Panc1 (cell line): ENCODE results near the gene DCANP1. TPM values are rescaled to one million over a fixed set of nuclear protein-coding genes. Genes with fewer than 3 reads are reported as not detected.

ENCODE experiments used
- ATAC-seq: fragments of 200-7000 bp; cut with Tn5 transposase; 2 replicates; pipeline ENCODE4 v1.9.1; 2020; ENCODE audit warnings: mild to moderate bottlenecking, moderate library complexity
- BruUV-seq: library from RNA; stranded (reverse); fragments of 400-500 nt; replicated peaks from 2 replicates; lab custom pipeline; 2021; lab: Mats Ljungman, UMichigan
- CTCF ChIA-PET: fragments of 300-600 bp; sonication (Branson Sonifier 250); formaldehyde crosslinking; loops from one replicate; lab custom pipeline; 2022; ENCODE audit warnings: antibody characterized with exemption; lab: Charles Lee
- POLR2A ChIA-PET: fragments of 300-600 bp; sonication (Branson Sonifier 250); formaldehyde crosslinking; loops from one replicate; lab custom pipeline; 2022; ENCODE audit warnings: antibody characterized with exemption; lab: Charles Lee
- DNase-seq: peaks from one replicate; pipeline ENCODE4 v3.0.0-alpha.2; 2010; ENCODE audit warnings: low read depth, low spot score
- H3K27ac ChIP-seq: 2 replicates; pipeline ENCODE4 v1.5.1; 2011; ENCODE audit warnings: mild to moderate bottlenecking, low read length, inconsistent platforms
- H3K27me3 ChIP-seq: fragments of 200-500 bp; sonication (Bioruptor generic); 2 replicates; pipeline ENCODE4 v1.6.0; 2014; ENCODE audit warnings: low read length, inconsistent platforms; ENCODE audit not compliant: control insufficient read depth, insufficient read depth
- H3K36me3 ChIP-seq: fragments of 200-500 bp; sonication (Bioruptor generic); 2 replicates; pipeline ENCODE4 v1.5.1; 2014; ENCODE audit warnings: inconsistent platforms, mild to moderate bottlenecking, low read length, moderate library complexity; ENCODE audit not compliant: control insufficient read depth, insufficient read depth
- H3K4me1 ChIP-seq: 2 replicates; pipeline ENCODE4 v1.5.1; 2011; ENCODE audit warnings: inconsistent platforms, mild to moderate bottlenecking, low read length, moderate library complexity; ENCODE audit not compliant: control insufficient read depth, insufficient read depth
- H3K4me3 ChIP-seq, 2 experiments: 2 replicates each; pipeline ENCODE4 v1.5.1; 2011 to 2012; ENCODE audit warnings: low read depth in 2 of 2, low read length in 2 of 2, mild to moderate bottlenecking in 2 of 2, inconsistent platforms in 1 of 2, moderate library complexity in 1 of 2
- H3K9me3 ChIP-seq: fragments of 200-500 bp; sonication (Bioruptor generic); 2 replicates; pipeline ENCODE4 v1.5.1; 2014; ENCODE audit warnings: low read depth, mild to moderate bottlenecking, inconsistent platforms, low read length, moderate library complexity; ENCODE audit not compliant: control insufficient read depth, insufficient read depth
- POLR2AphosphoS5 ChIP-seq: IDR thresholded peaks from 2 replicates; pipeline ENCODE4 v1.6.1; 2012; ENCODE audit warnings: mild to moderate bottlenecking, low read depth, low read length, moderate library complexity
- SIN3A ChIP-seq: IDR thresholded peaks from 2 replicates; pipeline ENCODE4 v1.6.1; 2012; ENCODE audit warnings: low read depth, mild to moderate bottlenecking, low read length, moderate library complexity, borderline replicate concordance; ENCODE audit not compliant: insufficient read depth
- TCF7L2 ChIP-seq: IDR thresholded peaks from 2 replicates; pipeline ENCODE4 v1.6.1; 2011; ENCODE audit warnings: mild to moderate bottlenecking, low read depth, low read length, inconsistent platforms
- in situ Hi-C: cut with HindIII; loops from 2 replicates; pipeline ENCODE4 v1.10.0; 2016; ENCODE audit warnings: low sequenced_read_pairs, low pct_unique_long_range_greater_than_20kb
- intact Hi-C: fragments of 100-400 bp; cut with micrococcal nuclease; formaldehyde crosslinking; loops from one replicate; pipeline ENCODE4 v1.10.0; 2022; ENCODE audit not compliant: unreplicated experiment
- total RNA-seq: library from RNA; stranded (reverse); gene quantifications from one replicate; pipeline ENCODE4 v1.2.1, GENCODE V29; 2021; ENCODE audit not compliant: unreplicated experiment
- TF ChIP-seq, protein P1 (sequence below), 2 experiments: IDR thresholded peaks; 2 replicates each; pipeline ENCODE4 v1.6.1; 2011 to 2012; ENCODE audit warnings: low read depth in 2 of 2, control low read depth in 1 of 2, low read length in 1 of 2, mild to moderate bottlenecking in 1 of 2, moderate library complexity in 1 of 2; ENCODE audit not compliant: insufficient read depth in 1 of 2
- TF ChIP-seq, protein P2 (sequence below): fragments of 450-650 bp; IDR thresholded peaks from 2 replicates; pipeline ENCODE4 v1.5.1; 2017; ENCODE audit warnings: mild to moderate bottlenecking

Gene DCANP1
- total RNA-seq, 1 experiment from 2014 or later = not detected

DNA sequence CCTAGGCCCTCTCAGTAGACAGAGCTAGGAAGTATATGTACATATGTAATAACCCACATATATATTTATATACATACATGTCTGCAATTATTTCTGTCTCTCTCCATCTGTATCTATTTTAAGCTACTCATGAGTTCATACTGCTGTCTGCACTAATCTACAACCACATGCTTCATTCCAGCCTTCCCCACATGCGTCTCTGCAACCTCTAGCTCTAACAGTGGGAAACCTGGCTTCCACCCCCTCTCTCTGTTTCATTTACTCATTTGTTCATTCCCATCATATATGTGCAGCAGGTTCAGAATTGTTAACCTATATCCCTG lies 23.3 kb downstream of the DCANP1 start:
- Histone ChIP-seq H3K4me1 (no peaks in the 10 kb centered on the region), H3K36me3 (no peaks in the 10 kb centered on the region), H3K27ac (no peak overlapping the region), H3K27me3 (peaks cover 9% of the 10 kb centered on the region), H3K4me3 (no peak overlapping the region), H3K9me3 (peaks cover 3% of the 10 kb centered on the region; the same call in 1 of the 2 replicates)
- no peak for TF ChIP-seq POLR2AphosphoS5
- no peak for TF ChIP-seq TCF7L2
- POLR2A ChIA-PET = no interaction called here
- DNase-seq = no peak
- CTCF ChIA-PET = no interaction called here
- in situ Hi-C loops = no loop called here
- intact Hi-C loops = no loop called here
- BruUV-seq = no TSS peak
- ATAC-seq = no peak

DNA sequence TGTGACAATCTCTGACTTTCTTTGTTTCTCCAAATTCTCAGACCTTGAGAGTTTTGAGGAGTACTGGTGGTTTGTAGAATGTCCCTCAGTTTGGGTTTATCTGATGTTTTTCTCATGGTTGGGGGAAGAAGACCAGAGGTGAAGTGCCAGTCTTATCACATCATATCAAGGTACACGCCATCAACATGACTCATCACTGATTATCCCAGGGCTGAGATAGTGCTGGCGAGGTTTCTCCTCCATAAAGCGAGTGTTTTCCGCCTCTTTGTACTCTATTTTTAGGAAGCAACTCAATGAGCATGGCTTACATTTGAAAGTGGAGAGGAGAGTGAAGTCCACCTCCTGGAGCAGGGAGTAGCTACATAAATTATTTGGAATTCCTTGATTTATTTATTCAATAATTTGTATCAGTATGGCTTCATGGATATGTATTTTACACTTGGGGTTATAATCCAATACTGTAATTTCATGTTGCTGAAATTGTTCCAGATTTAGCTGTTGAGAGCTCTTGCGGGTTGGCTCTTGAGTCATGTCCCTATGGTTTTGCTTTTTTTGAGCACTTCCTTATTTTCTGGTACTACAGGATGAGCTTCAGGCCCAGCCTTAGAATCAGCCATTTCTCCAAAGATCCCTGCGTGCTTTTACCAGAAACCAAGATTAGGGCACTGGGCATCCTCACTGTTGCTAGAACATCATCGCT lies 23.9 kb downstream of the DCANP1 start:
- DNase-seq = no peak
- POLR2A ChIA-PET = no interaction called here
- H3K4me1 ChIP-seq = no peaks in the 10 kb centered on the region
- H3K9me3 ChIP-seq = no peaks in the 10 kb centered on the region; the same call in 1 of the 2 replicates
- no peaks in the 10 kb centered on the region for H3K36me3 ChIP-seq
- BruUV-seq = no TSS peak
- in situ Hi-C loops = no loop called here
- no peak overlapping the region for H3K27ac ChIP-seq
- H3K27me3 ChIP-seq = peaks cover 12% of the 10 kb centered on the region
- intact Hi-C loops = no loop called here
- TF ChIP-seq POLR2AphosphoS5 (no peak), SIN3A (no peak), TCF7L2 (no peak)
- TF ChIP-seq, protein P1, sequence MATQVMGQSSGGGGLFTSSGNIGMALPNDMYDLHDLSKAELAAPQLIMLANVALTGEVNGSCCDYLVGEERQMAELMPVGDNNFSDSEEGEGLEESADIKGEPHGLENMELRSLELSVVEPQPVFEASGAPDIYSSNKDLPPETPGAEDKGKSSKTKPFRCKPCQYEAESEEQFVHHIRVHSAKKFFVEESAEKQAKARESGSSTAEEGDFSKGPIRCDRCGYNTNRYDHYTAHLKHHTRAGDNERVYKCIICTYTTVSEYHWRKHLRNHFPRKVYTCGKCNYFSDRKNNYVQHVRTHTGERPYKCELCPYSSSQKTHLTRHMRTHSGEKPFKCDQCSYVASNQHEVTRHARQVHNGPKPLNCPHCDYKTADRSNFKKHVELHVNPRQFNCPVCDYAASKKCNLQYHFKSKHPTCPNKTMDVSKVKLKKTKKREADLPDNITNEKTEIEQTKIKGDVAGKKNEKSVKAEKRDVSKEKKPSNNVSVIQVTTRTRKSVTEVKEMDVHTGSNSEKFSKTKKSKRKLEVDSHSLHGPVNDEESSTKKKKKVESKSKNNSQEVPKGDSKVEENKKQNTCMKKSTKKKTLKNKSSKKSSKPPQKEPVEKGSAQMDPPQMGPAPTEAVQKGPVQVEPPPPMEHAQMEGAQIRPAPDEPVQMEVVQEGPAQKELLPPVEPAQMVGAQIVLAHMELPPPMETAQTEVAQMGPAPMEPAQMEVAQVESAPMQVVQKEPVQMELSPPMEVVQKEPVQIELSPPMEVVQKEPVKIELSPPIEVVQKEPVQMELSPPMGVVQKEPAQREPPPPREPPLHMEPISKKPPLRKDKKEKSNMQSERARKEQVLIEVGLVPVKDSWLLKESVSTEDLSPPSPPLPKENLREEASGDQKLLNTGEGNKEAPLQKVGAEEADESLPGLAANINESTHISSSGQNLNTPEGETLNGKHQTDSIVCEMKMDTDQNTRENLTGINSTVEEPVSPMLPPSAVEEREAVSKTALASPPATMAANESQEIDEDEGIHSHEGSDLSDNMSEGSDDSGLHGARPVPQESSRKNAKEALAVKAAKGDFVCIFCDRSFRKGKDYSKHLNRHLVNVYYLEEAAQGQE (IDR thresholded peaks at IDR 0.05; ENCODE audit: insufficient read depth in 1 of 2, low read depth in 2 of 2, low read length in 1 of 2) = no peak
- TF ChIP-seq, protein P2, sequence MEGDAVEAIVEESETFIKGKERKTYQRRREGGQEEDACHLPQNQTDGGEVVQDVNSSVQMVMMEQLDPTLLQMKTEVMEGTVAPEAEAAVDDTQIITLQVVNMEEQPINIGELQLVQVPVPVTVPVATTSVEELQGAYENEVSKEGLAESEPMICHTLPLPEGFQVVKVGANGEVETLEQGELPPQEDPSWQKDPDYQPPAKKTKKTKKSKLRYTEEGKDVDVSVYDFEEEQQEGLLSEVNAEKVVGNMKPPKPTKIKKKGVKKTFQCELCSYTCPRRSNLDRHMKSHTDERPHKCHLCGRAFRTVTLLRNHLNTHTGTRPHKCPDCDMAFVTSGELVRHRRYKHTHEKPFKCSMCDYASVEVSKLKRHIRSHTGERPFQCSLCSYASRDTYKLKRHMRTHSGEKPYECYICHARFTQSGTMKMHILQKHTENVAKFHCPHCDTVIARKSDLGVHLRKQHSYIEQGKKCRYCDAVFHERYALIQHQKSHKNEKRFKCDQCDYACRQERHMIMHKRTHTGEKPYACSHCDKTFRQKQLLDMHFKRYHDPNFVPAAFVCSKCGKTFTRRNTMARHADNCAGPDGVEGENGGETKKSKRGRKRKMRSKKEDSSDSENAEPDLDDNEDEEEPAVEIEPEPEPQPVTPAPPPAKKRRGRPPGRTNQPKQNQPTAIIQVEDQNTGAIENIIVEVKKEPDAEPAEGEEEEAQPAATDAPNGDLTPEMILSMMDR = no peak
- CTCF ChIA-PET = no interaction called here
- no peak for ATAC-seq
- H3K4me3 ChIP-seq = no peak overlapping the region

DNA sequence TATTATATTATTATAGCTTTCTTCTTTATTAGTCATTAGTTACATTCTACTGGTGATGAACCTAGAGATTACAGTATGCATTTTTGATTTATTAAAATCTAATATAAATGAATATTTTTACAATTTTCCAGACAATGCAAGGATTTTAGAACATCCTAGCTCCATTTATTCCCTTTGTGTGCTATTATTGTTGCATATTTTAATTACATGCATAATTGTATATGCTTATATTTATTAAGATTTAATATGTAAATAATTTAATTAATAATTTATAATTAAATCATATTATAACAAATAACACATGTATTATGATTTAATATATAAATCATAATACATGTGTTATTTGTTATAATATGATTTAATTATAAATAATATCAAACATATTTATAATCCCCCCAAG lies 24.7 kb downstream of the DCANP1 start:
- DNase-seq (no peak), ATAC-seq (no peak)
- CTCF ChIA-PET = no interaction called here
- in situ Hi-C loops = no loop called here
- POLR2A ChIA-PET = no interaction called here
- intact Hi-C loops = no loop called here
- TF ChIP-seq SIN3A (no peak), POLR2AphosphoS5 (no peak), TCF7L2 (no peak)
- TF ChIP-seq, protein P1 (IDR thresholded peaks at IDR 0.05; ENCODE audit: insufficient read depth in 1 of 2, low read depth in 2 of 2, low read length in 1 of 2) = no peak
- TF ChIP-seq, protein P2 = no peak
- H3K4me1 ChIP-seq = no peaks in the 10 kb centered on the region
- BruUV-seq = no TSS peak
- H3K9me3 ChIP-seq = no peaks in the 10 kb centered on the region
- no peak overlapping the region for H3K27ac ChIP-seq
- H3K36me3 ChIP-seq = no peaks in the 10 kb centered on the region
- H3K27me3 ChIP-seq = peaks cover 14% of the 10 kb centered on the region
- H3K4me3 ChIP-seq = no peak overlapping the region
